HCT116 (cell line): ENCODE results near the gene TRAPPC12. TPM values are rescaled to one million over a fixed set of nuclear protein-coding genes. Genes with fewer than 3 reads are reported as not detected.

Experiments used
- ATAC-seq: fragments of 200-7000 bp; cut with Tn5 transposase; 2 replicates; pipeline ENCODE4 v1.9.1; 2020; ENCODE audit warnings: mild to moderate bottlenecking, moderate library complexity
- BruUV-seq: library from RNA; stranded (reverse); fragments of 400-500 nt; replicated peaks from 2 replicates; lab custom pipeline; 2021; lab: Mats Ljungman, UMichigan
- CTCF ChIA-PET: fragments of 300-600 bp; sonication (Branson Sonifier 250); formaldehyde crosslinking; loops from one replicate; lab custom pipeline; 2021; ENCODE audit warnings: antibody characterized with exemption; lab: Charles Lee
- POLR2A ChIA-PET: fragments of 300-600, 350-600 bp; sonication (Branson Sonifier 250); formaldehyde crosslinking; loops from one replicate; lab custom pipeline; 2021; ENCODE audit warnings: antibody characterized with exemption; lab: Charles Lee
- RAD21 ChIA-PET, 2 experiments: fragments of 300-600 bp; sonication (Branson Sonifier 250); formaldehyde crosslinking; loops; one replicate each; lab custom pipeline; 2023; ENCODE audit warnings: low total read pairs in 2 of 2; ENCODE audit not compliant: uncharacterized antibody in 2 of 2, unreplicated experiment in 2 of 2, low non-redundant PET in 1 of 2; lab: Charles Lee
- DNase-seq: peaks from one replicate; pipeline ENCODE4 v3.0.0-alpha.2; 2010; ENCODE audit warnings: low read depth, low spot score
- H2AFZ ChIP-seq: fragments of 200-600 bp; shearing (Covaris generic), sonication (generic); 2 replicates; pipeline ENCODE4 v1.6.1; 2017; ENCODE audit warnings: low read depth, mixed run types, mixed read lengths, antibody characterized with exemption, low read length; ENCODE audit not compliant: poor library complexity, severe bottlenecking
- H3K27ac ChIP-seq: 2 replicates; pipeline ENCODE4 v1.5.1; 2012; ENCODE audit warnings: low read depth, low read length
- H3K27me3 ChIP-seq: fragments of 200-600 bp; sonication (generic); 2 replicates; pipeline ENCODE4 v1.6.1; 2016; ENCODE audit warnings: mixed run types, low read length, mixed read lengths; ENCODE audit not compliant: insufficient read depth
- H3K36me3 ChIP-seq, 2 experiments: fragments of 200-500 bp in 1 of 2; fragments of 200-600 bp in 1 of 2; sonication (Bioruptor generic) in 1 of 2; sonication (generic) in 1 of 2; 2 replicates each; pipeline versions ENCODE4 v1.5.1 to v1.6.1; 2014 to 2016; ENCODE audit warnings: low read length in 2 of 2, inconsistent platforms in 1 of 2, mixed read lengths in 1 of 2, mixed run types in 1 of 2; ENCODE audit not compliant: insufficient read depth in 2 of 2, control insufficient read depth in 1 of 2
- H3K4me1 ChIP-seq, 2 experiments: fragments of 200-600 bp in 1 of 2; sonication (generic) in 1 of 2; 2 replicates each; pipeline versions ENCODE4 v1.5.1 to v1.6.1; 2012 to 2017; ENCODE audit warnings: low read length in 2 of 2, inconsistent platforms in 1 of 2, mild to moderate bottlenecking in 1 of 2, mixed read lengths in 1 of 2, mixed run types in 1 of 2, moderate library complexity in 1 of 2; ENCODE audit not compliant: insufficient read depth in 2 of 2, control insufficient read depth in 1 of 2
- H3K4me2 ChIP-seq: fragments of 200-600 bp; sonication (generic); 2 replicates; pipeline ENCODE4 v1.6.1; 2017; ENCODE audit warnings: mixed run types, low read length, mixed read lengths
- H3K4me3 ChIP-seq, 2 experiments: fragments of 200-600 bp in 1 of 2; sonication (generic) in 1 of 2; replicated peaks in 1 of 2; 2 replicates each; pipeline ENCODE4 v1.5.1; 2011 to 2016; ENCODE audit warnings: low read length in 2 of 2, control low read depth in 1 of 2, low read depth in 1 of 2, mild to moderate bottlenecking in 1 of 2, mixed read lengths in 1 of 2, mixed run types in 1 of 2
- H3K79me2 ChIP-seq: fragments of 200-600 bp; sonication (generic); 2 replicates; pipeline ENCODE4 v1.6.1; 2017; ENCODE audit warnings: mild to moderate bottlenecking, mixed run types, low read length, moderate library complexity, mixed read lengths; ENCODE audit not compliant: insufficient read depth
- H3K9ac ChIP-seq: fragments of 200-600 bp; sonication (generic); 2 replicates; pipeline ENCODE4 v1.6.1; 2016; ENCODE audit warnings: low read length, mixed read lengths
- H3K9me2 ChIP-seq: fragments of 200-600 bp; sonication (generic), shearing (Covaris generic); 2 replicates; pipeline ENCODE4 v1.6.1; 2017; ENCODE audit warnings: mixed run types, mild to moderate bottlenecking, moderate library complexity; ENCODE audit not compliant: insufficient read depth
- H3K9me3 ChIP-seq, 2 experiments: fragments of 200-500 bp in 1 of 2; fragments of 200-600 bp in 1 of 2; sonication (Bioruptor generic) in 1 of 2; sonication (generic) in 1 of 2; 2 replicates each; pipeline ENCODE4 v1.6.1; 2014 to 2017; ENCODE audit warnings: low read length in 2 of 2, mixed read lengths in 2 of 2, inconsistent platforms in 1 of 2, low read depth in 1 of 2, mild to moderate bottlenecking in 1 of 2, mixed run types in 1 of 2, moderate library complexity in 1 of 2; ENCODE audit not compliant: control insufficient read depth in 1 of 2, insufficient read depth in 1 of 2
- H4K20me1 ChIP-seq: fragments of 200-600 bp; sonication (generic), shearing (Covaris generic); 2 replicates; pipeline ENCODE4 v1.6.1; 2017; ENCODE audit warnings: mixed run types, mild to moderate bottlenecking, moderate library complexity; ENCODE audit not compliant: insufficient read depth
- CBX3 ChIP-seq: IDR thresholded peaks from 2 replicates; pipeline ENCODE4 v1.6.1; 2012; ENCODE audit warnings: low read depth
- CTCF ChIP-seq, 3 experiments: fragments of 200-600 bp in 1 of 3; sonication (generic) in 1 of 3; IDR thresholded peaks in 2 of 3; conservative IDR thresholded peaks in 1 of 3; 2 replicates each; pipeline ENCODE4 v1.5.1; 2012 to 2017; ENCODE audit warnings: low read depth in 2 of 3, low read length in 2 of 3, antibody characterized with exemption in 1 of 3, borderline replicate concordance in 1 of 3, control low read depth in 1 of 3, mild to moderate bottlenecking in 1 of 3, mixed read lengths in 1 of 3, mixed run types in 1 of 3, moderate library complexity in 1 of 3; ENCODE audit not compliant: insufficient read depth in 1 of 3
- EGR1 ChIP-seq: IDR thresholded peaks from 2 replicates; pipeline ENCODE4 v1.6.1; 2012; ENCODE audit warnings: low read depth
- EZH2 ChIP-seq: fragments of 200-600 bp; sonication (generic); IDR thresholded peaks from 2 replicates; pipeline ENCODE4 v1.6.1; 2017; ENCODE audit warnings: antibody characterized with exemption, mixed run types
- EZH2phosphoT487 ChIP-seq: fragments of 200-600 bp; IDR thresholded peaks from 2 replicates; pipeline ENCODE4 v1.6.1; 2018; ENCODE audit warnings: antibody characterized with exemption, borderline replicate concordance
- FOSL1 ChIP-seq: IDR thresholded peaks from 2 replicates; pipeline ENCODE4 v1.6.1; 2012; ENCODE audit warnings: low read depth
- RAD21 ChIP-seq: IDR thresholded peaks from 2 replicates; pipeline ENCODE4 v1.6.1; 2012; ENCODE audit warnings: low read depth, mild to moderate bottlenecking
- SRF ChIP-seq: IDR thresholded peaks from 2 replicates; pipeline ENCODE4 v1.6.1; 2012; ENCODE audit warnings: low read depth
- YY1 ChIP-seq: IDR thresholded peaks from 2 replicates; pipeline ENCODE4 v1.6.1; 2011; ENCODE audit warnings: low read length, low read depth, moderate library complexity, mild to moderate bottlenecking; ENCODE audit not compliant: insufficient replicate concordance; ENCODE audit errors: extremely low read depth
- intact Hi-C: fragments of 100-400 bp; cut with micrococcal nuclease; formaldehyde crosslinking; loops from 2 replicates; pipeline ENCODE4 v1.10.0; 2022
- total RNA-seq: library from RNA; stranded (reverse); gene quantifications from one replicate; pipeline ENCODE4 v1.2.1, GENCODE V29; 2021; ENCODE audit not compliant: unreplicated experiment
- TF ChIP-seq, protein P1 (sequence below): IDR thresholded peaks from 2 replicates; pipeline ENCODE4 v1.6.1; 2012; ENCODE audit warnings: low read depth
- TF ChIP-seq, protein P2 (sequence below): IDR thresholded peaks from 2 replicates; pipeline ENCODE4 v1.6.1; 2012
- TF ChIP-seq, protein P3 (sequence below): IDR thresholded peaks from 2 replicates; pipeline ENCODE4 v1.6.1; 2012
- TF ChIP-seq, protein P4 (sequence below): IDR thresholded peaks from 2 replicates; pipeline ENCODE4 v1.6.1; 2011; ENCODE audit warnings: mild to moderate bottlenecking, low read length, moderate library complexity; ENCODE audit not compliant: insufficient replicate concordance; ENCODE audit errors: extremely low read depth

Gene TRAPPC12
- total RNA-seq, 1 experiment from 2014 or later: 47.4 TPM

GRCh38 chr2:3424171-3424795 lies 44.8 kb downstream of the TRAPPC12 start:
- ChIA-PET RAD21 (no interaction called here), POLR2A (no interaction called here), CTCF (interaction anchor here (0.7 to 1.6 kb wide), 5 partner anchors 9 to 56 kb away, joined by 3 to 5 read pairs (median 5); partner anchors contain the start of gene EIPR1)
- no peak overlapping the region for H3K4me2 ChIP-seq
- H4K20me1 ChIP-seq: peaks cover 6% of the 10 kb centered on the region; the same call in 1 of the 2 replicates
- H3K9me3 ChIP-seq: no peaks in the 10 kb centered on the region
- no peak overlapping the region for H2AFZ ChIP-seq
- intact Hi-C loops: loop anchor here (1.0 kb wide), 2 partner anchors 38 to 227 kb away; no protein-coding TSS in a partner anchor
- DNase-seq (no peak), ATAC-seq (peak; percentile 43)
- no peaks in the 10 kb centered on the region for H3K27me3 ChIP-seq
- TF ChIP-seq EGR1: no peak
- TF ChIP-seq, protein P1, sequence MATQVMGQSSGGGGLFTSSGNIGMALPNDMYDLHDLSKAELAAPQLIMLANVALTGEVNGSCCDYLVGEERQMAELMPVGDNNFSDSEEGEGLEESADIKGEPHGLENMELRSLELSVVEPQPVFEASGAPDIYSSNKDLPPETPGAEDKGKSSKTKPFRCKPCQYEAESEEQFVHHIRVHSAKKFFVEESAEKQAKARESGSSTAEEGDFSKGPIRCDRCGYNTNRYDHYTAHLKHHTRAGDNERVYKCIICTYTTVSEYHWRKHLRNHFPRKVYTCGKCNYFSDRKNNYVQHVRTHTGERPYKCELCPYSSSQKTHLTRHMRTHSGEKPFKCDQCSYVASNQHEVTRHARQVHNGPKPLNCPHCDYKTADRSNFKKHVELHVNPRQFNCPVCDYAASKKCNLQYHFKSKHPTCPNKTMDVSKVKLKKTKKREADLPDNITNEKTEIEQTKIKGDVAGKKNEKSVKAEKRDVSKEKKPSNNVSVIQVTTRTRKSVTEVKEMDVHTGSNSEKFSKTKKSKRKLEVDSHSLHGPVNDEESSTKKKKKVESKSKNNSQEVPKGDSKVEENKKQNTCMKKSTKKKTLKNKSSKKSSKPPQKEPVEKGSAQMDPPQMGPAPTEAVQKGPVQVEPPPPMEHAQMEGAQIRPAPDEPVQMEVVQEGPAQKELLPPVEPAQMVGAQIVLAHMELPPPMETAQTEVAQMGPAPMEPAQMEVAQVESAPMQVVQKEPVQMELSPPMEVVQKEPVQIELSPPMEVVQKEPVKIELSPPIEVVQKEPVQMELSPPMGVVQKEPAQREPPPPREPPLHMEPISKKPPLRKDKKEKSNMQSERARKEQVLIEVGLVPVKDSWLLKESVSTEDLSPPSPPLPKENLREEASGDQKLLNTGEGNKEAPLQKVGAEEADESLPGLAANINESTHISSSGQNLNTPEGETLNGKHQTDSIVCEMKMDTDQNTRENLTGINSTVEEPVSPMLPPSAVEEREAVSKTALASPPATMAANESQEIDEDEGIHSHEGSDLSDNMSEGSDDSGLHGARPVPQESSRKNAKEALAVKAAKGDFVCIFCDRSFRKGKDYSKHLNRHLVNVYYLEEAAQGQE: no peak
- TF ChIP-seq CTCF (IDR thresholded peaks at IDR 0.05 in 2 of 3, conservative IDR thresholded peaks at IDR 0.05 in 1 of 3; ENCODE audit: borderline replicate concordance in 1 of 3, insufficient read depth in 1 of 3, low read depth in 2 of 3, low read length in 2 of 3): no peak
- TF ChIP-seq YY1: no peak
- TF ChIP-seq EZH2phosphoT487: no peak
- TF ChIP-seq SRF: no peak
- TF ChIP-seq, protein P2, sequence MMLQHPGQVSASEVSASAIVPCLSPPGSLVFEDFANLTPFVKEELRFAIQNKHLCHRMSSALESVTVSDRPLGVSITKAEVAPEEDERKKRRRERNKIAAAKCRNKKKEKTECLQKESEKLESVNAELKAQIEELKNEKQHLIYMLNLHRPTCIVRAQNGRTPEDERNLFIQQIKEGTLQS: no peak
- no peak for TF ChIP-seq EZH2
- TF ChIP-seq, protein P3, sequence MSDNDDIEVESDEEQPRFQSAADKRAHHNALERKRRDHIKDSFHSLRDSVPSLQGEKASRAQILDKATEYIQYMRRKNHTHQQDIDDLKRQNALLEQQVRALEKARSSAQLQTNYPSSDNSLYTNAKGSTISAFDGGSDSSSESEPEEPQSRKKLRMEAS: no peak
- TF ChIP-seq CBX3: no peak
- no peak for TF ChIP-seq FOSL1
- TF ChIP-seq, protein P4, sequence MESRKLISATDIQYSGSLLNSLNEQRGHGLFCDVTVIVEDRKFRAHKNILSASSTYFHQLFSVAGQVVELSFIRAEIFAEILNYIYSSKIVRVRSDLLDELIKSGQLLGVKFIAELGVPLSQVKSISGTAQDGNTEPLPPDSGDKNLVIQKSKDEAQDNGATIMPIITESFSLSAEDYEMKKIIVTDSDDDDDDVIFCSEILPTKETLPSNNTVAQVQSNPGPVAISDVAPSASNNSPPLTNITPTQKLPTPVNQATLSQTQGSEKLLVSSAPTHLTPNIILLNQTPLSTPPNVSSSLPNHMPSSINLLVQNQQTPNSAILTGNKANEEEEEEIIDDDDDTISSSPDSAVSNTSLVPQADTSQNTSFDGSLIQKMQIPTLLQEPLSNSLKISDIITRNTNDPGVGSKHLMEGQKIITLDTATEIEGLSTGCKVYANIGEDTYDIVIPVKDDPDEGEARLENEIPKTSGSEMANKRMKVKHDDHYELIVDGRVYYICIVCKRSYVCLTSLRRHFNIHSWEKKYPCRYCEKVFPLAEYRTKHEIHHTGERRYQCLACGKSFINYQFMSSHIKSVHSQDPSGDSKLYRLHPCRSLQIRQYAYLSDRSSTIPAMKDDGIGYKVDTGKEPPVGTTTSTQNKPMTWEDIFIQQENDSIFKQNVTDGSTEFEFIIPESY: no peak
- TF ChIP-seq RAD21: no peak
- no TSS peak for BruUV-seq
- H3K36me3 ChIP-seq: peaks cover 8 to 9% of the 10 kb centered on the region in 2 experiments; a peak in 3 of 4 replicates
- no peak overlapping the region for H3K27ac ChIP-seq
- H3K9me2 ChIP-seq: no peaks in the 10 kb centered on the region
- no peaks in the 10 kb centered on the region for H3K4me1 ChIP-seq
- H3K9ac ChIP-seq: no peak overlapping the region
- no peaks in the 10 kb centered on the region for H3K79me2 ChIP-seq
- H3K4me3 ChIP-seq: no peak overlapping the region
